ENCODE measurements around the gene ABHD11. TPM values are rescaled to one million over a fixed set of nuclear protein-coding genes. Genes with fewer than 3 reads are reported as not detected.

ABHD11 gene
- total and polyA plus RNA-seq, 9 of the 15 experiments (the other 6 are each of a cell fraction or from before 2014, with no cell fraction given) = 7.7 to 44.2 (median 18.9) TPM

DNA sequence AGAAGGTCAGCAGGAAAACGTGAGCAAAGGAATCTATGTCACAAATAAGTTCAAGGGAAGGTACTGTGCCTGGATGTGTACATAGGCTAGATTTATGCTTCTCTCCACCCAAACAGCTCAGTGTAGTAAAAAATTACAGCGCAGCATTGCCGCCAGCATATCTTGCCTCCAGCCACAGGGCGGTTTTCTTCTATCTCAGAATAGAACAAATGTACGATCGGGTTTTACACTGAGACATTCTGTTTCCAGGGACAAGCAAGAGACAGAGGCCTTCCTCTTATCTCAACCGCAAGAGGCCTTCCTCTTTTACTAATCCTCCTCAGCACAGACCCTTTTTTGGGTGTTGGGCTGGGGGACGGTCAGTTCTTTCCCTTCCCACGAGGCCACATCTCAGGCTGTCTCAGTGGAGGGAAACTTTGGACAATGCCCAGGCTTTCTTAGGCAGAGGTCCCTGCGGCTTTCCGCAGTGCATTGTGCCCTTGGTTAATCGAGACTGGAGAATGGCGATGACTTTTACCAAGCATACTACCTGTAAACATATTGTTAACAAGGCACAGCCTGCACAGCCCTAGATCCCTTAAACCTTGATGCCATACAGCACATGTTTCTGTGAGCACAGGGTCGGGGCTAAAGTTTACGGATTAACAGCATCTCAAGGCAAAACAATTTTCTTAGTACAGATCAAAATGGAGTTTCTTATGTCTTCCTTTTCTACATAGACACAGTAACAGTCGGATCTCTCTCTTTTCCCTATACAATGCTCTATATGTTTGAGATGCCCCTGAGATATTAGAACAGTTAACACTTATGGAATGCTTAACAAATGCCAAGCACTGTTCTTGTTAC, 11.6 kb upstream of the ABHD11 start (continued):
- TF ChIP-seq, protein P1, sequence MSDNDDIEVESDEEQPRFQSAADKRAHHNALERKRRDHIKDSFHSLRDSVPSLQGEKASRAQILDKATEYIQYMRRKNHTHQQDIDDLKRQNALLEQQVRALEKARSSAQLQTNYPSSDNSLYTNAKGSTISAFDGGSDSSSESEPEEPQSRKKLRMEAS (CRISPR knock-in tag; IDR thresholded peaks at IDR 0.05) = peak; percentile 35; the same call in 1 of the 2 replicates
- TF ChIP-seq NCOA6 (IDR thresholded peaks at IDR 0.05) = no peak
- TF ChIP-seq BHLHE40 (IDR thresholded peaks at IDR 0.05; ENCODE audit: low read length) = 0 out of 2 replicates have a peak, but pooled peaks have one; percentile 30
- TF ChIP-seq ZFP36 (IDR thresholded peaks at IDR 0.05; ENCODE audit: low read depth, low read length, partially characterized antibody) = no peak
- TF ChIP-seq CEBPG (CRISPR knock-in tag; IDR thresholded peaks at IDR 0.05) = no peak
- no peak for TF ChIP-seq CEBPG (tag; conservative IDR thresholded peaks at IDR 0.05 in 1 of 2, IDR thresholded peaks at IDR 0.05 in 1 of 2)
- no peak for TF ChIP-seq GABPB2 (CRISPR knock-in tag; conservative IDR thresholded peaks at IDR 0.05)
- TF ChIP-seq, protein P2, sequence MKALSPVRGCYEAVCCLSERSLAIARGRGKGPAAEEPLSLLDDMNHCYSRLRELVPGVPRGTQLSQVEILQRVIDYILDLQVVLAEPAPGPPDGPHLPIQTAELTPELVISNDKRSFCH (CRISPR knock-in tag; IDR thresholded peaks at IDR 0.05) = no peak
- TF ChIP-seq, protein P2 (tag; IDR thresholded peaks at IDR 0.05) = peak; percentile 56
- no peak for TF ChIP-seq HNRNPL (IDR thresholded peaks at IDR 0.05; ENCODE audit: low read depth, low read length)
- 0 out of 2 replicates have a peak, but pooled peaks have one; percentile 5 for TF ChIP-seq EP300 (IDR thresholded peaks at IDR 0.05; ENCODE audit: low read length)
- TF ChIP-seq RAD21 (CRISPR knock-in tag; conservative IDR thresholded peaks at IDR 0.05 in 1 of 2, IDR thresholded peaks at IDR 0.05 in 1 of 2) = peak; percentile 4 to 16; a peak in 1 of 4 replicates
- TF ChIP-seq, protein P3, sequence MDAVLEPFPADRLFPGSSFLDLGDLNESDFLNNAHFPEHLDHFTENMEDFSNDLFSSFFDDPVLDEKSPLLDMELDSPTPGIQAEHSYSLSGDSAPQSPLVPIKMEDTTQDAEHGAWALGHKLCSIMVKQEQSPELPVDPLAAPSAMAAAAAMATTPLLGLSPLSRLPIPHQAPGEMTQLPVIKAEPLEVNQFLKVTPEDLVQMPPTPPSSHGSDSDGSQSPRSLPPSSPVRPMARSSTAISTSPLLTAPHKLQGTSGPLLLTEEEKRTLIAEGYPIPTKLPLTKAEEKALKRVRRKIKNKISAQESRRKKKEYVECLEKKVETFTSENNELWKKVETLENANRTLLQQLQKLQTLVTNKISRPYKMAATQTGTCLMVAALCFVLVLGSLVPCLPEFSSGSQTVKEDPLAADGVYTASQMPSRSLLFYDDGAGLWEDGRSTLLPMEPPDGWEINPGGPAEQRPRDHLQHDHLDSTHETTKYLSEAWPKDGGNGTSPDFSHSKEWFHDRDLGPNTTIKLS (IDR thresholded peaks at IDR 0.05; ENCODE audit: borderline replicate concordance, low read depth) = 0 out of 2 replicates have a peak, but pooled peaks have one; percentile 7
- TF ChIP-seq NR4A1 (CRISPR knock-in tag; IDR thresholded peaks at IDR 0.05) = no peak
- TF ChIP-seq NR4A1 (tag; IDR thresholded peaks at IDR 0.05) = peak; percentile 59; the same call in 1 of the 2 replicates
- TF ChIP-seq TEAD1 (CRISPR knock-in tag; IDR thresholded peaks at IDR 0.05) = peak in 1 of 2 experiments; percentile 18; a peak in 1 of 4 replicates
- no peak for TF ChIP-seq RHOXF2B (CRISPR knock-in tag; conservative IDR thresholded peaks at IDR 0.05)
- TF ChIP-seq TCF7L2 (IDR thresholded peaks at IDR 0.05; ENCODE audit: low read depth, low read length) = no peak
- TF ChIP-seq MAFK (IDR thresholded peaks at IDR 0.05; ENCODE audit: low read length) = no peak

Data from K562 (cell line).